Heart right ventricle (tissue), 16 donors: Measurements from ENCODE around the gene SPON2. TPM values are rescaled to one million over a fixed set of nuclear protein-coding genes. Genes with fewer than 3 reads are reported as not detected.

ENCODE experiments used
- ATAC-seq, 8 donors: fragments of 200-7000 bp; cut with Tn5 transposase; one replicate each; pipeline ENCODE4 v1.9.1; 2020; ENCODE audit warnings: mild to moderate bottlenecking in 8 of 8, moderate library complexity in 8 of 8, moderate number of reproducible peaks in 1 of 8
- DNase-seq, 2 donors: peaks; one replicate each; pipeline ENCODE4 v3.0.0-alpha.2; 2020
- H3K27ac ChIP-seq, 10 donors: fragments of 200-600 bp; sonication (generic) in 2 of 10; one replicate each; pipeline versions ENCODE4 v1.5.0 to v1.8.0; 2020 to 2022; ENCODE audit warnings: mild to moderate bottlenecking in 3 of 10
- H3K27me3 ChIP-seq, 7 donors: fragments of 200-600 bp; one replicate each; pipeline ENCODE4 v1.8.0; 2021 to 2022; ENCODE audit warnings: mild to moderate bottlenecking in 2 of 7
- H3K36me3 ChIP-seq, 9 donors: fragments of 200-600 bp; sonication (generic) in 1 of 9; one replicate each; pipeline versions ENCODE4 v1.5.0 to v1.8.0; 2020 to 2022; ENCODE audit warnings: mild to moderate bottlenecking in 2 of 9
- H3K4me1 ChIP-seq, 9 donors: fragments of 200-600 bp; sonication (generic) in 1 of 9; one replicate each; pipeline versions ENCODE4 v1.5.0 to v1.8.0; 2020 to 2022; ENCODE audit warnings: mild to moderate bottlenecking in 4 of 9
- H3K4me3 ChIP-seq, 10 donors: fragments of 200-600 bp; sonication (generic) in 2 of 10; one replicate each; pipeline versions ENCODE4 v1.5.0 to v1.8.0; 2020 to 2022; ENCODE audit warnings: mild to moderate bottlenecking in 7 of 10, moderate library complexity in 2 of 10
- H3K9me3 ChIP-seq, 11 donors: fragments of 200-600 bp in 10 of 11; sonication (generic) in 2 of 11; one replicate each; pipeline versions ENCODE4 v1.5.0 to v1.8.0; 2013 to 2022; ENCODE audit warnings: mild to moderate bottlenecking in 2 of 11, control low read depth in 1 of 11, moderate library complexity in 1 of 11
- WGBS, 2 donors: extraction: QIAGEN DNeasy Blood & Tissue Kit; methylation state at CpG; one replicate each; pipeline ENCODE4 v1.1.7; 2013; ENCODE audit warnings: inconsistent platforms in 1 of 2; 5-methylcytosine and 5-hydroxymethylcytosine counted together
- intact Hi-C, 10 donors: fragments of 100-400 bp; cut with DNase I; formaldehyde crosslinking; loops; one replicate each; pipeline versions ENCODE4 v1.11.1 to v1.14.2; 2022
- polyA plus RNA-seq, 2 donors: library from polyadenylated mRNA; stranded (reverse); fragments of 200-250 nt; gene quantifications; one replicate each; pipeline ENCODE4 v1.2.3, GENCODE V29; 2013
- total RNA-seq, 10 donors: library from RNA; stranded (reverse); fragmentation: NEBNext Ultra II Directional in 3 of 10; extraction: Animal tissue kit (Norgen Biotek cat#: 25700) in 3 of 10; gene quantifications; one replicate each; pipeline versions ENCODE4 v1.2.1 to v1.2.4, GENCODE V29; 2021 to 2023
- TF ChIP-seq, protein P1 (sequence below), 9 donors: fragments of 200-600 bp; sonication (generic) in 2 of 9; IDR thresholded peaks; one replicate each; pipeline versions ENCODE4 v1.5.0 to v1.8.0; 2021 to 2022; ENCODE audit warnings: antibody characterized with exemption in 9 of 9, mild to moderate bottlenecking in 5 of 9, moderate library complexity in 1 of 9
- donor health status: Arrhythmogenic right ventricular cardiomyopathy.
- donor health status: ischemic (EF 13 %, LVEDD 7.1; RV severe dilation, severe dysfunction).
- donor health status: healthy with polysubstance abuse.
- donor health status: DM: no; HTN: yes; CAD: no.
- donor health status: DM: no; HTN: no; CAD: no.
- donor health status: ischemic (EF 25% LVEDD 6.9; RV normal size, moderate dysfunction).
- donor health status: ischemic (EF 25% LVEDD 5.7; RV mildly dilated, moderate dysfunction).
- donor health status: healthy.
- donor health status: DM: yes; HTN: yes; CAD: no.
- donor health status: Ischemic cardiomyopathy.
- donor health status: ischemic (EF 35%, LVEDD 5.7; RV mildly dilated, moderate dysfunction).
- donor health status: nonischemic (EF 11% LVEDD 7.7; RV severe dilation, severe dysfunction).
- donor health status: DM: yes; HTN: yes; CAD: no.
- donor health status: PGD.
- donor health status: ischemic (EF 29% LVEDD 5.4; RV normal size, mild dysfunction).
- donor health status: nonischemic (EF 23%, LVEDD 6.1; RV moderate dilation, normal function).

SPON2 gene
- total and polyA plus RNA-seq, 12 donors: 5.3 to 40.5 (median 12.1) TPM

DNA sequence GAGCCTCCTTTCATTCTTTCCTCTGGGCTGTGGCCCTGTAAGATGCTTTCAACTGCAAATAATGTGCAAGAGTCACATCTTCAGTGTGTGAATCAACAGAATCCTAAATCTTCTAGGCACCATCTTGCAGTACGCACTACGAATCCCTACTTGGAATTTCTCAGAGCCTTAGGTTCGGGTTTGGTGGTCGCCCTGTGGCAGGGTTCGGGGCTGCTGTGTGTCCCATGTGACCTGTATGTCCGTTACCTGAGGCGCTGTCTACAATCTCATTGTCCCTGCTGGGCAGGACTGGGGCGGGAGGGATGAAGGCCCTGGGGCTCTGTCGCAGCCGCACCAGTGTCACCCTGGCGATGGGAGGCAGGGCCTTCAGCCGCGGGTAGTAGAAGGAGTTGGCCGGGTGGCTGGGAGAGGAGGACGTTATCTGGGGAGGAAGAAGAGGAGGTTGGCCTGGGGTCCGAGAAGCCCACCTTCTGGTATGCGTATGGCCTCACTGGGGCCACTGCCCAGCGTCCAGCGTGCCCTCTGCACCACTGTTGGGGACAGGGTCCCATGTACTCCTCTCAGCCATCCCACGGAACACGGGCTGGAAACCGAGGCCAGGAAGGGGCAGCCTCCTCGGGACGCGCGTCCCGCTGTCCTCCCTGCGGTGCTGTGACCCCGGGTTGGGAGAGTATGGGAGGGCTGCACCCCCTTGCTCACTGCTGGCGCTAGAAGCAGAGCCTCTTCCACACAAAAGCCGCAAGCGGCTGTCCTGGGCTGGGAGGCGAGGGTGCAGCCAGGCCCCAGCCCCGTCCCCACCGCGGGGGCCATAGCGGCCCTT, 2.0 kb downstream of the SPON2 start:
- TF ChIP-seq, protein P1, sequence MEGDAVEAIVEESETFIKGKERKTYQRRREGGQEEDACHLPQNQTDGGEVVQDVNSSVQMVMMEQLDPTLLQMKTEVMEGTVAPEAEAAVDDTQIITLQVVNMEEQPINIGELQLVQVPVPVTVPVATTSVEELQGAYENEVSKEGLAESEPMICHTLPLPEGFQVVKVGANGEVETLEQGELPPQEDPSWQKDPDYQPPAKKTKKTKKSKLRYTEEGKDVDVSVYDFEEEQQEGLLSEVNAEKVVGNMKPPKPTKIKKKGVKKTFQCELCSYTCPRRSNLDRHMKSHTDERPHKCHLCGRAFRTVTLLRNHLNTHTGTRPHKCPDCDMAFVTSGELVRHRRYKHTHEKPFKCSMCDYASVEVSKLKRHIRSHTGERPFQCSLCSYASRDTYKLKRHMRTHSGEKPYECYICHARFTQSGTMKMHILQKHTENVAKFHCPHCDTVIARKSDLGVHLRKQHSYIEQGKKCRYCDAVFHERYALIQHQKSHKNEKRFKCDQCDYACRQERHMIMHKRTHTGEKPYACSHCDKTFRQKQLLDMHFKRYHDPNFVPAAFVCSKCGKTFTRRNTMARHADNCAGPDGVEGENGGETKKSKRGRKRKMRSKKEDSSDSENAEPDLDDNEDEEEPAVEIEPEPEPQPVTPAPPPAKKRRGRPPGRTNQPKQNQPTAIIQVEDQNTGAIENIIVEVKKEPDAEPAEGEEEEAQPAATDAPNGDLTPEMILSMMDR (IDR thresholded peaks at IDR 0.05): no peak
- no peak for ATAC-seq
- intact Hi-C loops: loop anchor here in 2 of 10 donors (5.0 kb wide), 2 partner anchors 37 to 77 kb away; partner anchors contain the start of gene CTBP1 (in 1 of the 2)
- H3K9me3 ChIP-seq: no peaks in the 10 kb centered on the region
- H3K4me1 ChIP-seq: peaks cover 14 to 61% (median 47%) of the 10 kb centered on the region in 9 donors
- 70 to 74% methylated on average over 37 of the region's 37 CpGs for WGBS, 2 donors
- peak overlapping the region in 9 of 10 donors; percentile 35 to 63 (median 54) for H3K4me3 ChIP-seq
- peaks cover 0 to 12% (median 0%) of the 10 kb centered on the region in 9 donors for H3K36me3 ChIP-seq
- H3K27ac ChIP-seq: no peak overlapping the region
- no peak for DNase-seq
- H3K27me3 ChIP-seq: peaks cover 9 to 54% (median 30%) of the 10 kb centered on the region in 7 donors

DNA sequence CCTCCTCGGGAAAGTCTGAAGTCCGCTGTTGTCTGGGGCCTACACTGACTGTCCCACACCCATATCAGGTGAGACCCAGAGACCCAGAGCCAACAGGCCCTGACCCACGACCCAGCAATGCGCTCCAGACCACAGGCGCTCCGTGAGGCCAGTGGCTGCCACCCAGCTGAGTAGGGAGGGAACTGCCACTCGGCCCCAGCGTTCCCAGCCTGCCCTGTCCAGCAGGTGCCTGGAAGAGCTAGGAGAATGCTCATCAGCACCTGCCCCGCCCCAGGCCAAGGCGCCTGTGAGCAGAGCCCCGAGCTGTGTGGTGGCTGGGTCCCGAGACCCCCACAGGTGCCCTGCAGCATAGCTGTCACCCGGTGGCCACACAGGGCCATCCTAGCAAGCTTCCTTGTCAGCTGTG, 2.7 kb downstream of the SPON2 start:
- H3K27ac ChIP-seq: no peak overlapping the region

DNA sequence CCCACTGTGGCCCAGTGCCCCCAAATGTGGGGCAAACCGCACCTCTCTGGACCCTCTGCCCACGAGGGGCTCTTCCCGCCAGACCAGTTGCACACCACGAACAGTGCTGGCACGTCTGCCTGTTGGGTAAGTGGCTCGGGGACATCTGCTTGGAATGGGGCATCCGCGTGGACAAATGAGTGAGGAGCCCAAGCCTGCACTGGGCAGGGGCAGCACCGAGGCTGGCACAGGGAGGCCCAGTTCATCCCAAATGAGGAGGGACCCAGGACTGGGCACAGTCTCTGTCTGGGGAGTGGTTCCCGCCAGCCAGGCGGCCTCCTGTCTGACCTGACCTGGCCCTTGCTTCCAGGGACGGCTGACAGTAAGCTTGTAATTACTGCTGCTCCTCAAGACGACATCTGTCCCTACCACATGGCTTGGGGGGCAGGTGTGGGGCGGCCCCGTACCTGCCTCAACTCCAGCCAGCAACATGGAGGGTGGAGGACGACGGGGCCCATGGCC, 3.2 kb downstream of the SPON2 start:
- H3K36me3 ChIP-seq: peaks cover 0 to 12% (median 0%) of the 10 kb centered on the region in 9 donors
- no peak overlapping the region for H3K4me3 ChIP-seq
- DNase-seq: no peak
- H3K4me1 ChIP-seq: peaks cover 14 to 61% (median 42%) of the 10 kb centered on the region in 9 donors
- TF ChIP-seq, protein P1 (IDR thresholded peaks at IDR 0.05): no peak
- intact Hi-C loops: loop anchor here in 9 of 10 donors (5.0 to 10.0 kb wide), 6 partner anchors 38 to 176 kb away; partner anchors contain the start of genes CTBP1 (in 6 of the 9) and UVSSA (in 6 of the 9)
- H3K9me3 ChIP-seq: no peaks in the 10 kb centered on the region
- H3K27ac ChIP-seq: no peak overlapping the region
- no peak for ATAC-seq
- H3K27me3 ChIP-seq: peaks cover 9 to 54% (median 30%) of the 10 kb centered on the region in 7 donors
- WGBS, 2 donors: 91 to 92% methylated on average over 17 of the region's 17 CpGs

More for the DNA sequence above, 2.7 kb downstream of the SPON2 start:
- no peaks in the 10 kb centered on the region for H3K9me3 ChIP-seq
- peaks cover 14 to 61% (median 43%) of the 10 kb centered on the region in 9 donors for H3K4me1 ChIP-seq
- intact Hi-C loops: loop anchor here in 9 of 10 donors (5.0 to 10.0 kb wide), 6 partner anchors 38 to 175 kb away; partner anchors contain the start of genes CTBP1 (in 7 of the 9) and UVSSA (in 6 of the 9)
- H3K36me3 ChIP-seq: peaks cover 0 to 12% (median 0%) of the 10 kb centered on the region in 9 donors
- H3K27me3 ChIP-seq: peaks cover 9 to 54% (median 30%) of the 10 kb centered on the region in 7 donors
- TF ChIP-seq, protein P1 (IDR thresholded peaks at IDR 0.05): no peak
- 88 to 93% methylated on average over 13 of the region's 13 CpGs for WGBS, 2 donors
- ATAC-seq (no peak), DNase-seq (no peak)
- H3K4me3 ChIP-seq: no peak overlapping the region
